Measurements from ENCODE around the gene SLC47A2. TPM values are rescaled to one million over a fixed set of nuclear protein-coding genes. Genes with fewer than 3 reads are reported as not detected.

The SLC47A2 gene
- polyA plus RNA-seq, 6 donors from 2014 or later = not detected

- Mint-ChIP-seq H3K4me1 (peaks cover 20 to 37% (median 26%) of the 10 kb centered on the region in 3 donors), H3K4me3 (peak overlapping the region in 4 of 8 donors; percentile 30 to 71 (median 58))
Observed at GRCh38 chr17:19753661-19754463, 37.5 kb upstream of the SLC47A2 start.

DNA sequence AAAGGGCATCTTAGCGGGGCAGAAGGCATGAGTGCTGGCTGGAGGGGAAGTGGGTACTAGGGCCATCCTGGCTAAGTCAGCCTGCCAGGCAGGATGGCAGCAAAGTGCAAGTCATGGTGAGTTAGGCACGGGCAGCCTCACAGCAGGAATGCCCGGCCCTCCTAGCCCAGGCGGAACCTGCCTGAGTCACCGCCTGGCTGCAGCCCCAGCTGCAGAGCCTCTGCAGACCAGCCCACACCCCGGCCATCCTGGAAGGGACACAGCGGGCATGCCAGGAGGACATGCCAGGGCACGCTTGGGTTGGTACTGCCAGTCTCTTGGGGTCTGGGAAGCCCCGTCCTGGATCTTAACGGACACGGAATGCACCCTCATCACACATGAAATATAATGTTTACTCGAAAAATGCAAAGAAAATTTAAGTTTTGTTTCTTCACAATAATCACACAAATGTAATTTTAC lies 36.7 kb upstream of the SLC47A2 start:
- H3K36me3 Mint-ChIP-seq = no peaks in the 10 kb centered on the region
- no peak for DNase-seq
- H3K9me3 Mint-ChIP-seq = no peaks in the 10 kb centered on the region
- H3K27me3 Mint-ChIP-seq = peaks cover 17 to 28% (median 23%) of the 10 kb centered on the region in 3 donors
- peaks cover 20 to 37% (median 26%) of the 10 kb centered on the region in 3 donors for H3K4me1 Mint-ChIP-seq
- no peak overlapping the region for H3K4me3 Mint-ChIP-seq
- no peak overlapping the region for H3K27ac Mint-ChIP-seq
- ATAC-seq (ENCODE audit: low read depth in 2 of 2) = no peak

More at GRCh38 chr17:19753661-19754463, 37.5 kb upstream of the SLC47A2 start:
- no peak for DNase-seq
- Mint-ChIP-seq H3K27ac (peak overlapping the region in 2 of 6 donors; percentile 54 to 80), H3K9me3 (no peaks in the 10 kb centered on the region), H3K36me3 (no peaks in the 10 kb centered on the region), H3K27me3 (peaks cover 17 to 20% (median 17%) of the 10 kb centered on the region in 3 donors)
- no peak for ATAC-seq (ENCODE audit: low read depth in 2 of 2)

GRCh38 chr17:19752216-19753050 lies 36.0 kb upstream of the SLC47A2 start:
- H3K27me3 Mint-ChIP-seq = peaks cover 17 to 34% (median 30%) of the 10 kb centered on the region in 3 donors
- no peaks in the 10 kb centered on the region for H3K36me3 Mint-ChIP-seq
- peak overlapping the region in 2 of 8 donors; percentile 10 to 59 for H3K4me3 Mint-ChIP-seq
- H3K9me3 Mint-ChIP-seq = no peaks in the 10 kb centered on the region
- H3K27ac Mint-ChIP-seq = peak overlapping the region in 1 of 6 donors; percentile 92
- H3K4me1 Mint-ChIP-seq = peaks cover 20 to 37% (median 26%) of the 10 kb centered on the region in 3 donors
- DNase-seq (no peak), ATAC-seq (ENCODE audit: low read depth in 2 of 2) (no peak)

DNA sequence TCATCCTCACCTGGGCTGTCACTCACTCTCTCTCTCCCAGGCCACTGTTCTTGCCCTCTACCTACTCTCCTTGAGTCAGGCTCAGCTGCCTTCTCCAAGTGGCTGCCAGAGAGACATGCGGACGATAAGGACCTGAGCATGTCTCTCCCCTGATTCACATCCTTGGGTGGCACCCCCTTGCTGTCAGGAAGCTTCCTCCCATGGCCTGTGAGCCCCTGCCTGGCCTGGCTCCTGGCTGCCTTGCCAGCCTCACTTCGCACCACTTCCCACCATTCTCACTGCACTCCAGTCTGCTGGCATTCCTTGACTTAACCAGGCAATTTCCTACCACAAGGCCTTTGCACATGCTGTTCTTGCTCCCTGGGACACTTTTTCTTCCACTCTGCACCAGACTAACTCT lies 34.5 kb upstream of the SLC47A2 start:
- no peak for ATAC-seq (ENCODE audit: low read depth in 2 of 2)
- Mint-ChIP-seq H3K4me1 (peaks cover 13 to 27% (median 20%) of the 10 kb centered on the region in 3 donors), H3K9me3 (no peaks in the 10 kb centered on the region), H3K27me3 (peaks cover 17 to 45% (median 41%) of the 10 kb centered on the region in 3 donors), H3K27ac (no peak overlapping the region), H3K4me3 (no peak overlapping the region), H3K36me3 (no peaks in the 10 kb centered on the region)
- no peak for DNase-seq

DNA sequence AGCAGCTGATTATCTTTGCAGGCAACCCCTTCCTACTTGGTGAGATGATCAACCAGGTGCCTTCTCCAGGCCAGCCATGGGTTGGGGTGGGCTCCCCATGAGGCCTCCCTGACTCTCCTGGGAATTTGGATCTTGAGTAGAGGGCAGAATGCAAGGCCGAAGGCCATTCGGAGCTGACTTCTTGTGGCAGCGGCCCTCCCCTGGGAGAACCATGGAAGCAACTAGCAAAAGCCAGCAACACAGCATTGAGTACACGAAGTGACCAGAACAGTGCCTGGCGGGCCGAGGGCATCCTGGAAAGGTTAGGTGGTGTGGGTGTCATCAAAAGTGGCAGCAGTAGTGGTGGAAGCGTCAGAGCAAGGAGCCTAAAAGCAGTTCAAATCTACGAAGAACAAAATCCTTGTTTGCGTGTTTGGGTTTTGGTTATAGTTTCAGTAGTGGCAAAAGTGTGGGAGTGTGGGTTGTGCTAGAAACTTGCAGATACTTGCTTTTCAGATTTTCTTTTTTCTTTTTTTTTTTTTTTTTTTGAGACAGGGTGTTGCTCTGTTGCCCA lies 33.7 kb upstream of the SLC47A2 start:
- Mint-ChIP-seq H3K4me1 (peaks cover 7 to 24% (median 12%) of the 10 kb centered on the region in 3 donors), H3K27me3 (peaks cover 17 to 45% (median 41%) of the 10 kb centered on the region in 3 donors), H3K36me3 (no peaks in the 10 kb centered on the region)

DNA sequence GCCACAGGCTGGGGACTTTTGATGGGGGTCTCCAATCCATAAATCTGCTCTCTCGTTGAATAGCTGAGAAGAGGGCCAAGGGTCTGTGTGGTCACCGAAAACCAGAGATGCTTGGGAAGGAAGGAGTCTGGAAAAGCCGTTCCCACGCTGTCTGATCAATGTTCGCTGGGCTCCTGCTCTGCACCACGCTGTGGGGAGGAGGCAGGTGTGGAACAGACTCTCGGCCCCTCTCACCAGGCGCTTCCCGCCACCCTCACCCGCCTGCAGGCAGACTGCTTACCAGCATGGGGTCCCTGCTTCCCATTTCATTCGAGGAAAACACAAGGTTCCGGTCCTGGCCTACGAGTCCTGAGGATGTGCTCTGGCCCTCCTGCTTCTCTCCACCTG lies 32.4 kb upstream of the SLC47A2 start:
- Mint-ChIP-seq H3K27me3 (peaks cover 17 to 49% (median 45%) of the 10 kb centered on the region in 3 donors), H3K36me3 (no peaks in the 10 kb centered on the region), H3K4me3 (no peak overlapping the region), H3K27ac (peak overlapping the region in 1 of 6 donors; percentile 77), H3K9me3 (no peaks in the 10 kb centered on the region), H3K4me1 (peaks cover 4 to 16% (median 8%) of the 10 kb centered on the region in 3 donors)
- DNase-seq = no peak
- no peak for ATAC-seq (ENCODE audit: low read depth in 2 of 2)

More for the DNA sequence above, 33.7 kb upstream of the SLC47A2 start:
- H3K4me3 Mint-ChIP-seq = no peak overlapping the region
- no peak for ATAC-seq (ENCODE audit: low read depth in 2 of 2)
- no peak overlapping the region for H3K27ac Mint-ChIP-seq
- no peaks in the 10 kb centered on the region for H3K9me3 Mint-ChIP-seq
- DNase-seq = no peak

GRCh38 chr17:19747829-19748806 lies 31.7 kb upstream of the SLC47A2 start, which contains the start of gene ALDH3A1:
Gene ALDH3A1, minus strand, starts transcription at chr17:19748298. Its CDS starts 3,169 bp downstream, at chr17:19745129.
- DNase-seq (no peak), ATAC-seq (ENCODE audit: low read depth in 2 of 2) (no peak)
- H3K4me1 Mint-ChIP-seq = peaks cover 0 to 12% (median 8%) of the 10 kb centered on the region in 3 donors
- H3K27ac Mint-ChIP-seq = peak within 1 kb of the TSS in 1 of 6 donors; percentile 77
- no peak within 1 kb of the TSS for H3K4me3 Mint-ChIP-seq
- H3K27me3 Mint-ChIP-seq = peaks cover 17 to 55% (median 45%) of the 10 kb centered on the region in 3 donors
- no peaks in the 10 kb centered on the region for H3K36me3 Mint-ChIP-seq
- no peaks in the 10 kb centered on the region for H3K9me3 Mint-ChIP-seq

- Mint-ChIP-seq H3K9me3 (no peaks in the 10 kb centered on the region), H3K4me3 (peak overlapping the region in 1 of 8 donors; percentile 47), H3K27me3 (peaks cover 17 to 62% (median 45%) of the 10 kb centered on the region in 3 donors), H3K36me3 (no peaks in the 10 kb centered on the region), H3K27ac (no peak overlapping the region), H3K4me1 (peaks cover 0 to 12% (median 8%) of the 10 kb centered on the region in 3 donors)
- DNase-seq (no peak), ATAC-seq (ENCODE audit: low read depth in 2 of 2) (no peak)
Observed at GRCh38 chr17:19747159-19747719, 30.9 kb upstream of the SLC47A2 start.

DNA sequence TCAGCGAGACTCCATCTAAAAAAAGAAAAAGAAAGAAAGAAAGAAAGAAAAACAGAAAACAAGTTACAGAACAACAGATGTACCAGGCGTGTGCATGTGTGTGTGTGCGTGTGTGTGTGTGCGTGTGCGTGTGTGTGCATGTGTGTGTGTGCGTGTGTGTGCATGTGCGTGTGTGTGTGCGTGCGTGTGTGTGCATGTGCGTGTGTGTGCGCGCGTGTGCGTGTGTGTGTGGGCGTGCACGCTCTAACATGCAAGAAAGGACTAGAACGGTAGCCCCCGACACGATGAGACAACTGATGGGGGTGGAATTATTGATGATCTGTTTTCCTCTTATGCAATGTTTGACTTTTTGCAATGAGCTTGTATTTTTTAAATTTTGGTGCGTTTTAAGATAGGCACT lies 30.1 kb upstream of the SLC47A2 start:
- H3K27ac Mint-ChIP-seq = peak overlapping the region in 1 of 6 donors; percentile 54
- H3K36me3 Mint-ChIP-seq = no peaks in the 10 kb centered on the region
- H3K4me3 Mint-ChIP-seq = peak overlapping the region in 2 of 8 donors; percentile 36 to 47
- ATAC-seq (ENCODE audit: low read depth in 2 of 2) (no peak), DNase-seq (no peak)
- peaks cover 17 to 62% (median 45%) of the 10 kb centered on the region in 3 donors for H3K27me3 Mint-ChIP-seq
- no peaks in the 10 kb centered on the region for H3K9me3 Mint-ChIP-seq
- peaks cover 0 to 10% (median 8%) of the 10 kb centered on the region in 3 donors for H3K4me1 Mint-ChIP-seq

DNA sequence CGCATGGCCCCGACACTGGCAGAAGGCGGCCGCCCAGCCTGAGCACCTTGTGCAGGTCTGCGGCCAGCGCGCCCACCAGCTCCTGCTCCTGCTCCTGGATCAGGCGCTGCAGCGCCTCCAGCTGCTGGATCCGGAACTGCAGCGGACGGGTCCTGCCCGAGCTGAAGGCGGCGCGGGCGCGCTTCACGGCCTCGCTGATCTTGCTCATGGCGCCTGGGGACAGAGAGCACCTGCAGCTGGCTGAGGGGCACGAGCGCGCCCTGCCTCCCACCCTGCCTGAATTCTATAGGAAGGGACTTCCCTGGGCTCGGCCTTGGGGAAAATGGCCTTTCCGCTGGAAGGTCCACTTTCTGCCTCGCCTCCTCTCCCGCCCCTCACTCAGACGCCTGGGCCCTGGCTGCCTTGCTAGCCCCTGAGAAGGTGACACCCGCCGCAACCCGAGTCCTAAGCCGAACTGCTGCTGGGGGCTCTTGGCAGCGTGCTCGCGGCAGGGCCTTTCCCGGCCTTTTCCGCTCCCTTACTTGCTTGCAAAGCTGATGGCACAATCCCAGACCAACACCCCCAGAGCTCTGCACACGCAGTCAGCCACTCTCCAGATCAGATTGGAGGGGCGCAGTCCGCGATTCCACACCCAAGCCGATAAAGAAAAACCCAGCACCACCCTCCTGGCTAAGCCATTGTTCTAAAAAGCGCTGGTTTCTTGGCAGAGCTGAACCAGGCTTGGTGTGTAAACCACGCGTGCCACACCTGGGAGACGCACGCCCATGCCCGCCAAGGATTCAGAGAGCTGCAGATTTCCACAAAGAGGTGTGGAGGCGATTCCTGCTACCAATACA lies 28.8 kb upstream of the SLC47A2 start:
- peaks cover 7 to 54% (median 33%) of the 10 kb centered on the region in 3 donors for H3K27me3 Mint-ChIP-seq
- peak; percentile 88 for ATAC-seq (ENCODE audit: low read depth in 2 of 2)
- H3K27ac Mint-ChIP-seq = no peak overlapping the region
- H3K9me3 Mint-ChIP-seq = no peaks in the 10 kb centered on the region
- peaks cover 0 to 10% (median 8%) of the 10 kb centered on the region in 3 donors for H3K4me1 Mint-ChIP-seq
- no peaks in the 10 kb centered on the region for H3K36me3 Mint-ChIP-seq
- peak overlapping the region in 7 of 8 donors; percentile 33 to 85 (median 66) for H3K4me3 Mint-ChIP-seq
- peak; percentile 66 for DNase-seq

DNA sequence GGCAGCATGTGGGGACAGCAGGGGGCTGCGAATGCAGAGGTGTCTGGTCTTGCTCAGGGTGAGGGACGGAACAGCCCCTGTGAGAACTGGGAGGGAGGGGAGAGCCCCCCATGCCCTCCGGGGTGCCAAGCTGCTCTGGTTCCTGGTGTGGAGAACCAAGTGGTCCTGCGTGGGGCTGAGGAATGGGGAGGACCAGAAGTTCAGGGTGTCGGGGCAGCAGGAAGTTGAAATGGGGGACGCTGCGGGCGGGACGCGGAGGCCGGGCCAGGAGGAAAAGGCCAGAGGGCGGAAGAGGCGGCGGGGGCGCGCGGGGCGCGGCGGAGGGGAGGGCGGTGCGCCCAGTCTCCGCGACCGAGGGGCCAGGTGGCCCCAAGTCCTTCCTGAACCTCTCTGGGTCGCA lies 28.1 kb upstream of the SLC47A2 start:
- H3K4me1 Mint-ChIP-seq = peaks cover 0 to 10% (median 8%) of the 10 kb centered on the region in 3 donors
- peak; percentile 34 to 36 for ATAC-seq (ENCODE audit: low read depth in 2 of 2)
- H3K27ac Mint-ChIP-seq = no peak overlapping the region
- peak overlapping the region in 7 of 8 donors; percentile 68 to 85 (median 76) for H3K4me3 Mint-ChIP-seq
- no peaks in the 10 kb centered on the region for H3K36me3 Mint-ChIP-seq
- no peak for DNase-seq
- no peaks in the 10 kb centered on the region for H3K9me3 Mint-ChIP-seq
- H3K27me3 Mint-ChIP-seq = peaks cover 5 to 53% (median 31%) of the 10 kb centered on the region in 3 donors
